GM12891 (cell line): ENCODE measurements around the gene PCBP3.
"Not testable (repeated sequence)": the region's sequence is repeated elsewhere in the genome, so short reads cannot be mapped to it uniquely, and the experiment has no call there.

Source experiments
- PAX5 ChIP-seq: IDR thresholded peaks from 2 replicates; pipeline ENCODE4 v1.6.1; 2011; ENCODE audit warnings: low read length, moderate library complexity, mild to moderate bottlenecking; ENCODE audit not compliant: insufficient read depth, severe bottlenecking
- POLR2A ChIP-seq: IDR thresholded peaks from 2 replicates; pipeline ENCODE4 v1.6.1; 2011; ENCODE audit warnings: low read depth, low read length, control low read depth
- POLR2AphosphoS5 ChIP-seq: IDR thresholded peaks from 2 replicates; pipeline ENCODE4 v1.6.1; 2011; ENCODE audit warnings: low read depth, low read length, control low read depth
- SPI1 ChIP-seq: IDR thresholded peaks from 2 replicates; pipeline ENCODE4 v1.6.1; 2011; ENCODE audit warnings: low read depth, low read length, control low read depth
- TAF1 ChIP-seq: IDR thresholded peaks from 2 replicates; pipeline ENCODE4 v1.6.1; 2011; ENCODE audit warnings: low read depth, low read length, control low read depth

GRCh38 chr21:45852386-45852785, 208.9 kb downstream of the PCBP3 start:
- TF ChIP-seq POLR2A, TAF1, POLR2AphosphoS5, SPI1, PAX5: not testable (repeated sequence)
